ENCODE data around the gene TEAD1.
A peak's percentile ranks its signal among the peaks of the same experiment; 100 is the strongest.

Gene TEAD1

GRCh38 chr11:12943311-12943710 lies 269.1 kb downstream of the TEAD1 start:
- no peak for DNase-seq (ENCODE audit: low spot score)

- DNase-seq (ENCODE audit: low spot score), result no peak
Observed at GRCh38 chr11:12944889-12945288, 270.7 kb downstream of the TEAD1 start.

- no peak for DNase-seq (ENCODE audit: low spot score)
Observed at GRCh38 chr11:12949453-12949852, 275.2 kb downstream of the TEAD1 start.

GRCh38 chr11:12950670-12951069 lies 276.4 kb downstream of the TEAD1 start:
- DNase-seq (ENCODE audit: low spot score), result no peak

DNA sequence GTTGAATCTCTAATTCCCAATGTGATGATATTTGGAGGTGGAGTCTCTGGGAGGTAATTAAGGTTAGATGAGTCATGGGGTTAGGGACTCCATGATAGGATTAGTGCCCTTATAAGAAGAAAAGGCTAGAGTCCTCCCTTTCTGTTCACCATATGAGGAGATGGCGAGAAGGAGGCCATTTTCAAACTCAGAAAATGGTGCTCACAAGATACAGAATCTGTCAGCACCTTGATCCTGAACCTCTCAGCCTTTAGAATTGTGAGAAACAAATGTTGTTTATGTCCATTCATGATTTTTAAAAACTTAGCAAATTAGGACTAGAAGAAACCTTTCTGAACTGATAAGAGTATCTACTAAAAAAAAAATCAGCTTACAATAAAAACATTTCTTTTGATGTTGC lies 277.2 kb downstream of the TEAD1 start:
- no peak for DNase-seq (ENCODE audit: low spot score)

GRCh38 chr11:12952094-12952493 lies 277.9 kb downstream of the TEAD1 start:
- DNase-seq (ENCODE audit: low spot score), result no peak

DNA sequence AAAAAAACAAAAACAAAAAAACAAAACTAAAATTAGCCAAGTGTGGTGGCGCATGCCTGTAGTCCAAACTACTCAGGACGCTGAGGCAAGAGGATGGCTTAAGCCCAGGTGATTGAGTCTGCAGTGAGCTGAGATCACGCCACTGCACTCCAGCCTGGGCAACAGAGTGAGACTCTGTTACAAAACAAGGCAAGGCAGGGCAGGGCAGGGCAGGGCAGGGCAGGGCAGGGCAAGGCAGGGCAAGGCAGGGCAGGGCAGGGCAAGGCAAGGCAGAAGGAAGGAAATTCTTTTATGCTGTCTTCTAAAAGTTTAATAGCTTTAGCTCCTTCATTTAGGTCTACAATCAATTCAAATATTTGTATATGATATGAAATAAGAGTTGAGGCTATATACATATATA lies 284.8 kb downstream of the TEAD1 start:
- DNase-seq (ENCODE audit: low spot score), result no peak

GRCh38 chr11:12961615-12962014 lies 287.4 kb downstream of the TEAD1 start:
- no peak for DNase-seq (ENCODE audit: low spot score)

DNA sequence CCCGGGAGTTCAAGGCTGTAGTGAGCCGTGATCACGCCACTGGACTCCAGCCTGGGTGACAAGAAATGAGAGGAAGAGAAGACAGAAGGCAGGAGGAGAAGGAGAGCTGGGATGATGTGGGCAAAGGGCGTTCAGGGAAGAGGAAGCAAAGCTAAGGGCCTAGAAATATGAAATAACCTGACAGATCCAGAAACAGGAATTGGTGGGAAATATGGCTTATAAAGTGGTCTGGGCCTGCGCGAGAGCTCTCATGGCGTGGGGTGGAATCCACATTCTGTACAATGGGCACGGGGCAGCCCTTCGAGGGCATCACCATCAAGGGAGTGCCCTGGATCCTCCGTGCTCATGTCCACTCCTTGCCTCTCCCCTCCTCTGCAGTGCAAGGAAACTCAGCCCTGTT lies 288.1 kb downstream of the TEAD1 start:
- no peak for DNase-seq (ENCODE audit: low spot score)

GRCh38 chr11:12963051-12963450 lies 288.8 kb downstream of the TEAD1 start:
- DNase-seq (ENCODE audit: low spot score), result no peak

DNA sequence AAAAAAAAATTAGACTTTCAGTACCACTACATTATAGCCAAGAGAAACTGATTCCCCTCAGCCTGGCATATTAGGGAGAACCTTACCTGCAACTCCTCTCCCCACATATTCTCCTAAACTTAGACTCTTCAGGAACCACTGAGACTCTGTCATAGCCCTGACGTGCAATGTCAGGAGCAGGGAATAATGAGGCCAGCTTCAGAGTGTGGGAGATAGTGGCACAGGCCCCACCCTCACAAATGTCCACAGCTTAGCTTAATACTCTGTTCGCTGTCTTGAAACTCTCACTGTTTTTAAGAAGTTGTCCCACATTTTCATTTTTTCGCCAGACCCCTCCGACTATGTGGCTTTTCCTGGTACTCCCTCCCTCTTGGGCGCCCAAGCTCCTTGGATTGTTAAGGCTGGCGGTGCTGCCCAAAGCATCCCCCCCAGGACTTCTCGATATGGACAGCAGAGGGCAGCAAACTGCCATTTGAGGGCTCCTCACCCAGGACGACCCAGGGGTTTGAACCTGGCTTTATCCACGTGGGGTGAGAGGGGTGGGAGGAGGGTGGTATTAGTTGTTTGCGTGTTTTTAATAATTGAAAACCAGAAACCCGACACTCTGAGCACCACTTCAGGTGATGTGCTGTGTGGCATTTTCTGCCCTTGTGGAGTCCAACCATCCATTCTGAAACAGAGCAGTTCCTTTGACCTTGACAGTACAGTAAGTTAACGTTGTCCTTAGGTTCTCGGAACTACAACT lies 289.7 kb downstream of the TEAD1 start:
- DNase-seq (ENCODE audit: low spot score), result peak; percentile 90

DNA sequence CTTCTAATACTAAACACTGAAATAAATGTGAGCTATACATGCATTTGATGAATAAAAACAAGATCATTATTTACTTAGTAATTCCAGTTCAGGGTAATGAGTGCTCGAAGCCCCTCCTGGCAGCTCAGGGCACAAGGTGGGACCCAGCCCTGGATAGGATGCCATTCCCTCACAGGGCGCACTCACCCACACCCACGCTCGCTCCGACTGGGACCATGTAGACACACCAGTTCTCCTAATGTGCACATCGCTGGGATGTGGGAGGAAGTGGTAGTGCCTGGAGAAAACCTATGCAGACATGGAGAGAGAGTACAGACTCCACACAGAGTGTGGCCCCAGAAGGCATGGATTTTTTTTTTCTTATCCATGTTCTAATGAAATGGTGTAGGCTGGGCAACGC lies 290.4 kb downstream of the TEAD1 start:
- no peak for DNase-seq (ENCODE audit: low spot score)

- no peak for DNase-seq (ENCODE audit: low spot score)
Observed at GRCh38 chr11:12966002-12966401, 291.8 kb downstream of the TEAD1 start.

- DNase-seq (ENCODE audit: low spot score), result no peak
Observed at GRCh38 chr11:12968101-12968500, 293.9 kb downstream of the TEAD1 start.

DNA sequence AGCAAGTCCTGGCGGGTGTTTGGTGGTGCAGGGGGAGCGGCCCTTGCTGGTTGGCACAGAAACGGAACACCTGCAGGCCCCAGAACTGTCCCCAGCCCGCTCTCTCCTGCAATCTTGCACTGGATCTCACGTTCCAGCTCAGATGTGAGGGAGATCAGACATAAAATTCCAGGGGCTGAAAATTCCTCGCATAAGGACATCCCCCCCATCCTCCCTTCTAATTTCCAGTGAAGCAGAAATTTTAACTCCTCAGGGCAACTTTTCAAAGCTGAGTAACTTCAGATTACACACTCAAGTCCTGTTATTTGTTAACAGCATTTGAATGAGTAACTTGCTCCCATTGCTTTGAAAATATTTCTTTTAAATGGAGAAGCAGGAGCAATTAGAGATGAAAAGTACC lies 294.6 kb downstream of the TEAD1 start:
- DNase-seq (ENCODE audit: low spot score), result no peak

- no peak for DNase-seq (ENCODE audit: low spot score)
Observed at GRCh38 chr11:12971955-12972354, 297.7 kb downstream of the TEAD1 start.

DNA sequence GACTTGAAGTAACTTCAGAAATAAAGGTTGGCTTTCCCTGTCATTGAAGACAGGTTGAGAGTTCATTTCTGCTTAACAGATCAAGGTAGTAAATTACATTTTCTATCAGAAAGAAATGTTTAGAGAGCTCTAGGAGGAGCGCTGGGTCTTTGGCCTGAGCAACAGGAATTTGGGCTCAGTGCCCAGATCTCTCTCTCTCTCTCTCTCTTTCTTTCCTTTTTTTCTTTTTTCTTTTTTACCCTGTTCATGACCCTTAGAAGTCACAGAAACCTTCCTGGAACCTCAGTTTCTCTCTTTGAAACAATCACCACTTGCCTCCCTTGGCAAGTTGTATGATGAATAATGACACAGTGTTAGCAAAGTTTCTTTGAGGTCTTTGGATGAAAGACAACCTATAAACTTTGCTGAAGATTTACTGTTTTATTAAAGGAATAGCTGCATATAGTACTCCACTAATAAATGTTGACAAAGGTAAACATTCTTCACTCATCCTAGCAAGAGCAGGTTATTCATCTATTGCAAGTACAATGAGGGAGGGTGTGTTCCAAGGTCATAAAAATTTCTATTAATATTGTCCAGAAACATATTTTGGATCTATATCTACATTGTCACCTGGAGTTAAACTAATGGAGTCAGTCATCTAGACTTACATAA lies 299.4 kb downstream of the TEAD1 start:
- no peak for DNase-seq (ENCODE audit: low spot score)

DNA sequence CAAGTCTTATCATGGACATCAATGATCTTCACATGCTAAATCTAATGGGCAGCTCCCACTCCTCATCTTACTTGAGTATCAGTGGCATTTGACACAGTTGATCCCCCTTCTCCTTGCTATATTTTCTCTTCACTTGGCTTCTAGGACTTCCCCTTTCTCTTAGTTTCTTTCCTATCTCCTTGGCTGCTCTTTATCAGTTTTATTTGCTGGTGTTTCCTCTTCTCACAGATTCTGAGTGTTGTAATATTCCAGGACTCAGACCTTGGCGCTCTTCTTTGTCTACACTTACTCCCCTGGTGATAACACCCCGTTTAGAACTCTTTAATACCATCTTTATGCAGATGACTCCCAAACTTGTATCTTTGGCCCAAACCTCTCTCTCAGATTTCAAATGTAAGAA lies 301.0 kb downstream of the TEAD1 start:
- DNase-seq (ENCODE audit: low spot score), result no peak

- DNase-seq (ENCODE audit: low spot score), result no peak
Observed at GRCh38 chr11:12979928-12980689, 305.9 kb downstream of the TEAD1 start.

DNA sequence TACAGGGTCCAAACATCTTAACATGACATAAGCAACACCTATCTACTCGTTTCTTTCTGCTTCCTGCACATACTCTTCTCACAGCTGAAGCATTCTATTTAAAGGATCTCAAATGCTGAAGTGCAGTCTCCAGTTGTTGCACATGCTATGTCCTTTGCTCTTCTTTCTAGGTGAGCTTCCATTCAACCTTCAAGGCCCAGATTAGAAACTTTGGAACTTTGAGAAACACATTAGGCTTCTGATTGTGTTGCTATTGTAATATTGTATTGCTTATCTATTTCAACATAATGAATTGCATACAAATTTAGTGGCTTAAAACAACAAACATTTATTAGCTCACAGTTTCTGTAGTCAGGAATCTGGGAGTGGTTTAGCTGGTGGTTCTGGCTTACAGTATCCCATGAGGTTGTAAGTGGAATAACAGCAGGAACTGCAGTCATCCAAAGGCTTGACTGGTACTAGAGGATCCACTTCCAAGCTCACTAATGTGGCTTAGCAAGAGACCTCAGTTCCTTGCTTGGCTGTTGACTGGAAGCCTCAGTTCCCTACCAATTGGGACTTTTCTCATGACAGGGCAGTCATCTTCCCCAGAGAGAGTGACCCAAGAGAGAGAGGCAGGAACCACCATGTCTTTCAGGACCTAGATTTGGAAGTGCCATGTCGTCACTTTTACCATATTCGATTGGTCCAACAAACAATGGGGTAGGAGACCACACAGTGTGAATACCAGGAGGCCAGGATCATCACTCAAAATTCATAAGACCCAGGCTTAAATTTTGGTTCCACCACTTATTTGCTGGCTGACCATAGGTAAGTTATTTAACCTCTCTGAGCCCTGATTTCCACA lies 307.7 kb downstream of the TEAD1 start:
- no peak for DNase-seq (ENCODE audit: low spot score)

DNA sequence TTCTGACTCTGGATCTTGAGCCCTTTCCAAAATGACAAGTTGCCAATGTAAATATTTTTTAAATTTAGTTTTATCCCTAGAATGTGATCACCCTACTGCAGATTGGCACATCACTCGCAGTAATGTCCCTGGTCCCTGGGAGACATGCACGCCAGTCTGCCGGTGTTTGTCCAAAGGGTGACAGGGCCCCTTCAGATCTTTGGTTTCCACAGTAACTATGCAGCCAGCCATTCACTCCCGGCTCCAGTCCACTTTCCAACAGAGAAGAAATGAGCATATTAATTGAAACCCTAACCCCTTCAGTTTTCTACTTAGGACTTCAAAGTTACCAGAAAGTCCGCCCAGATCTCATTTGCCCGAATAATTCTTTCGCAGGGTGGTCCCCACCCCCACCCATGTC lies 309.1 kb downstream of the TEAD1 start:
- DNase-seq (ENCODE audit: low spot score), result no peak

DNA sequence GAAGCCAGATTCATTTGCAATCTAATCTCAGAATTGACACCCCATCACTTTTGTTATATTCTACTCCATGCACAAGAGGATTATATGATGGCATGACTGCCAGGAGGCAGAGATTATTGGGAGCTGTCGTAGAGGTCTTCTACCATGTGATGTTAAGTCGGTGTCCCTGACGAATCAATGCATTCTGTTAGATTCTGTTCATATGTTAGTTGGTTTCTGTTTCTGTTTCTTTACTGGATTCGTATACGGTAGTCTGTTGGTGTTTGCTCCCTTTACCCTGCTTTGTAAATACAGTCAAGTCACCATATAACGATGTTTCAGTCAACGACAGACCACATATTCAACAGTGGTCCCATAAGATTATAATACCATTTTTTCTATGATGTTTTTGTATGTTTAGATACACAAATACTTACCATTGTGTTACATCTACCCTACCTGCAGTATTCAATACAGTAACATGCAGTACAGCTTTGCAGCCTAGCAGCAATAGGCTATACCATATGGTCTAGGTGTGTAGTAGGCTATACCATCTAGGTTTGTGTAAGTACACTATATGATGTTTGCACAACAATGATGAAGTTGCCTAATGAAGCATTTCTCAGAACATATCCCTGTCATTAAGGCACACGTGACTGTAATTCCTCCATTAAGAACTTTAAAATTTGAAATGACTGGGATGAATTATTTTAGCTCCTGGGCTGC lies 312.1 kb downstream of the TEAD1 start:
- no peak for DNase-seq (ENCODE audit: low spot score)
